GM21447 (cell line): ENCODE results near the gene TTLL5.

Experiments used
- ATAC-seq: cut with Tn5 transposase; IDR thresholded peaks from one replicate; pipeline ENCODE4 v1.9.1; 2021; ENCODE audit not compliant: unreplicated experiment

The TTLL5 gene

DNA sequence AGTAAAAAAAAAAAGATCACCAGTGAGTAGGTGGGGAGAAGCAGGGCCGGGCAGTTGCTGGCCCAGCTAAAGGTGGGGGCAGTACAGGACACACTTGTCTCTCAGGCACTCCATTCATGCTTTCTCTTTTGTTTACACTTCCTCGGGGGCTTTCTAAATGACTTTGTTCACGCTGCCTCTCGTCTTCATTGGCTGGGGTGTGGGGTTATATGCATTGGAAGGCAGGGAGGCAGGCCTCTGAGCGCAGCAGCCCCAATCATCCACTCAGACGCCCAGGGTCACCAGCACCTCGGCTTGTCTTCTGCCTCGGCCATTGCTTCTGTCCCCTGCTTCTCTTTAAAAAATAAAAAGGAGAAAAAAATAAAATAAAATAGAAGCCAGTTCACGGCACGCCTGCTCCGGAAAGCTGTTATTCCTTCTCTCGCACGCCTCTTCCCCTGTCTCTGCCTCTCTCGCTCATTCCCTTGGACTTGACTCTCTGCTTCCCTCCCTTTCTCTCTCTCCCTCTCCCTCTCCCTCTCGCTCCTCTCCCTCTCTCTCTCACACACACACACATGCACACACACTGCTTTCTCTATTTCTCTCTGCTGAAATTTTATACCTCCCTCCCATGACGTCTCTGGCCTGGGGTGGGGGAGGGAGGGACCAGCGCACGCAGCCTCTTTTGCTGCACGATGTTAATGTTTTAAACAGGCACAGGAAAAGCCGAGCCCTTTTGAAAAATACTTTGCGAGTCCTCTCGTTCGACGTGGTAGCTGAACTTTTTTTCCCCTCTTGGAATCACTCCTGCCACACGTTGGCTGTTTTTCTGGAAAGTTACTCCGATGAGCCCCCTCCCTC is 320.6 kb downstream of the TTLL5 start, which contains the start of gene TGFB3:
TSS of gene TGFB3 (minus strand) at position 570 of the 840 bp plus-strand sequence. CDS start 1,102 bp downstream, outside the sequence.
- peak; percentile 56 for ATAC-seq

- ATAC-seq = peak; percentile 50
These were observed 321.4 kb downstream of the TTLL5 start for GRCh38 chr14:75982266-75983018.

DNA sequence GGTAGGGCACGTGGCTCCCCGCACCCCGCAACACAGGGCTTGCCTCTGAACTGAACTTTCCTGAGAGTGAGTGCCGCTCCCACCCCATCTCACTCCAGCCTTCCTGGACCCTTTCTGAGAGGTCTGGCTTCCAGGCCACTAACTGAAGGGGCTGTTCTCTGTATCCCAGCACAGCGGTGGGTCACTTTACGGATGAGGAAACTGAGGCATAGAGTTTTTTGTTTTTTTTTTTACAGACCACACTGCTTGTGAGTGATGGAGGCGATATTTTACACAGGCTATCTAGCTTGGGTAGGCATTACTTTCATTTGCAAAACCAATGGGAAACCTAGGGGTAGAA is 321.9 kb downstream of the TTLL5 start:
- no peak for ATAC-seq

- ATAC-seq = no peak
These were observed 323.6 kb downstream of the TTLL5 start for GRCh38 chr14:75984674-75985073.

- ATAC-seq = peak; percentile 62
These were observed 324.8 kb downstream of the TTLL5 start, which contains the start of gene IFT43 for GRCh38 chr14:75985618-75986438. IFT43 (plus strand) TSS chr14:75985763; CDS start chr14:75985787, 24 bp downstream.

- ATAC-seq = no peak
These were observed 325.4 kb downstream of the TTLL5 start for GRCh38 chr14:75986439-75986765.

- no peak for ATAC-seq
These were observed 326.3 kb downstream of the TTLL5 start for GRCh38 chr14:75987201-75987970.

- no peak for ATAC-seq
These were observed 328.1 kb downstream of the TTLL5 start for GRCh38 chr14:75989134-75989533.

DNA sequence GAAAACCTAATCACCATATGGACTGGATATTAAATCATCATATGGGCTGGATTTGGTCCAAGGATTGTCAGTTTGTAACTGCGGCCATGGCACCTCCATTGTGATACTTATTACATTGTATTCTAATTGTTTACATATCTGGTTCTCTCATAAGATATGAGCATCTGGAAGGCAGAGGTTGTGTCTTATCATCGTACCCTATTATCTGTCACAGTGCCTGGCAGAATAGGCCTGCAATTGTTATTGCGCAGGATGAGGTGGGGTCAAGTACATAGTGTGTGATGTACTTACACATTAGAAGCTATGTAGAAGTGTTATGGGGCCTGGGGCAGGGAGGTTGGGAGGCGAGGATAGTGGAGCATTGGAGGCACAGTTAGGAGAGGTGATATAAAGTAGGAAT is 329.3 kb downstream of the TTLL5 start:
- no peak for ATAC-seq

GRCh38 chr14:75991753-75992152 is 330.7 kb downstream of the TTLL5 start:
- no peak for ATAC-seq

DNA sequence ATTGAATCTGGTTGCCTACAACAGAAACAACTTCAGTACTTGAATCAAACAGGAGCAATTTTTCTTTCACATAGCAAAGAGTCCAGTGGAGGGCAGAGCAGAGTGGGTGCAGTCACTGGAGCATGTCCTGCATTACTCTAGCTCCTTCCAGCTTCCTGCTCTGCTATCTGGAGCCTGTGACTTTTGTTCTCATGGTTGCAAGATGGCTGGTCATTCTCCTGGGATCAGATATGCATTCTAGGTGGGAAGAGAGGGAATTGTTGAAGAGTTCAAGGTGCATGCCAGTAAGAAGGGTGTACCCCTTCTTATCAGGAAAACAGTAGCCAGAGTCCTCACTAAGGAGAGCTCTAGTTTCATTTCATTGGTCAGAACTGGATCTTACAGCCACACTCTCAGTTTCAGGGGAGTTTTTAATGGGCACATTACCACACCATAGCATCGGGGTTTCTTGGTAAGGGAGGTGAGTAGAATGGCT is 332.6 kb downstream of the TTLL5 start:
- peak; percentile 80 for ATAC-seq

- no peak for ATAC-seq
These were observed 334.5 kb downstream of the TTLL5 start for GRCh38 chr14:75995372-75996041.

DNA sequence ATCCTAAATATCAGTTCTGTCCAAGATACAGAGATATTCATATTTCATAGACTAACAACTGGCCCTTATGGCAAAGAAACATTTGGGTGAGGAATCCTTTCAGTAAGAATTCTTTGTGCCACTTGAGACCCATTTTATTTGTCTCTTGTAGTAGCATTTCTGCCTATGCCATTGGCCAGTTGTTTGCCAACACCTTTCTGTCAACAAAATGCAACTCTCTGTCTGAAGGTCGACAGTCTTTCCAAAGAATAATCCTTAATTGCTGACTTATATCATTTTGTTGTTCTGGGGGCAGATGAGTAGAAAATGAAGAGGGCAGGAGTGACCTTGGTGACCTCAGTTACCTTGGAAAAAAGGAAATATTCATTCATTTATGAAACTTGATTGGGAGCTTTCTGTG is 335.4 kb downstream of the TTLL5 start:
- no peak for ATAC-seq

DNA sequence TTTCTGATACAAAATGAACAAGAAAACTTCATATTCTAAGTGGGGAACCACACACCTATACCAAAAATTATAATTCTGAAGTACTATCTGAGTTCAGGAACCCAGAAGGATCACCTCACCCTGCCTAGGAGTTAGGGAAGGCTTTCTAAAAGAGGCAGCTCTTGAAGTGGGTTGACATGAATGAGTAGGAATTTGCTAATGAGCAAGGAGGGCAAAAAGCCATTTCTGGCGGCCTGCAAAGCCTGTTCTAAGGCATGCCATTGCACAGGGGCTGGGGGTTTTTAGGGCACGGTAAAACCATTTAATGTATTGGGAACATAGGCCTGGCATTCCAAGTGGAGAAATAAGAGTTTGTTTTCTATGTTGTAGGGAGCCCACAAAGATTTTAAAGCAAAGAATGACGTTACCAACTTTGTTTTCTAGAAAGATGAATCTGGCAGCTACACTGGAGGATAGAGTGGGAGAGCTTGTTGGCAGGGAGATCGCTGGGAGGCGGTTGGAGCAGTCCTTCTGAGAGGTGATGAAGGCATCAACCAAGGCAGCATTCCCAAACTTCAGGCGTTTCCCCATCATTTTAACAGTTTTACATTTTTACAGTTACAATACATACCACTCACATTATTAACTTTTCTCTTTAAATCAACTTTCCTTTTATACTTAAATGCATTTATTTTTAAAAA is 338.6 kb downstream of the TTLL5 start:
- ATAC-seq = no peak

- no peak for ATAC-seq
These were observed 341.3 kb downstream of the TTLL5 start for GRCh38 chr14:76002383-76002782.
